H9 (cell line): ENCODE measurements around the gene KLC1. TPM values are rescaled to one million over a fixed set of nuclear protein-coding genes. Genes with fewer than 3 reads are reported as not detected.
A peak's percentile ranks its signal among the peaks of the same experiment; 100 is the strongest.

Source experiments
- DNase-seq: peaks from one replicate; pipeline ENCODE4 v3.0.0-alpha.2; 2017
- H2AFZ ChIP-seq: one replicate; pipeline ENCODE4 v1.6.1; 2013; ENCODE audit warnings: mild to moderate bottlenecking, low read length, control low read depth, moderate library complexity
- H2AK5ac ChIP-seq: 2 replicates; pipeline ENCODE4 v1.6.1; 2013; ENCODE audit warnings: low read length, control low read depth, mixed read lengths; ENCODE audit not compliant: insufficient read length
- H2BK120ac ChIP-seq: one replicate; pipeline ENCODE4 v1.6.1; 2013; ENCODE audit warnings: low read depth, mild to moderate bottlenecking, low read length, control low read depth, inconsistent platforms; ENCODE audit not compliant: poor library complexity, severe bottlenecking
- H2BK12ac ChIP-seq: 2 replicates; pipeline ENCODE4 v1.6.1; 2013; ENCODE audit warnings: low read length, control low read depth, mixed read lengths, low read depth; ENCODE audit not compliant: insufficient read length
- H2BK15ac ChIP-seq: 2 replicates; pipeline ENCODE4 v1.6.1; 2013; ENCODE audit warnings: low read depth, low read length, control low read depth
- H2BK20ac ChIP-seq: one replicate; pipeline ENCODE4 v1.6.1; 2013; ENCODE audit warnings: low read depth, mild to moderate bottlenecking, low read length, control low read depth, inconsistent platforms; ENCODE audit not compliant: poor library complexity, severe bottlenecking
- H2BK5ac ChIP-seq: 2 replicates; pipeline ENCODE4 v1.6.1; 2013; ENCODE audit warnings: low read length, control low read depth, mixed read lengths; ENCODE audit not compliant: insufficient read length
- H3K14ac ChIP-seq: 2 replicates; pipeline ENCODE4 v1.6.1; 2013; ENCODE audit warnings: low read length, control low read depth; ENCODE audit not compliant: insufficient read depth
- H3K18ac ChIP-seq: 2 replicates; pipeline ENCODE4 v1.6.1; 2013; ENCODE audit warnings: low read depth, mild to moderate bottlenecking, mixed read lengths, low read length, control low read depth; ENCODE audit not compliant: insufficient read length
- H3K23ac ChIP-seq: 2 replicates; pipeline ENCODE4 v1.6.1; 2013; ENCODE audit warnings: low read length, control low read depth, mixed read lengths, low read depth; ENCODE audit not compliant: insufficient read length
- H3K23me2 ChIP-seq: 2 replicates; pipeline ENCODE4 v1.6.1; 2013; ENCODE audit warnings: low read depth, mild to moderate bottlenecking, mixed read lengths, low read length, control low read depth; ENCODE audit not compliant: insufficient read length, poor library complexity, severe bottlenecking
- H3K27ac ChIP-seq: 2 replicates; pipeline ENCODE4 v1.5.1; 2013; ENCODE audit warnings: low read length, control low read depth, mixed read lengths, low read depth; ENCODE audit not compliant: insufficient read length
- H3K27me3 ChIP-seq: 2 replicates; pipeline ENCODE4 v1.6.1; 2013; ENCODE audit warnings: low read length, control low read depth, inconsistent platforms; ENCODE audit not compliant: insufficient read depth
- H3K4ac ChIP-seq: 2 replicates; pipeline ENCODE4 v1.6.1; 2013; ENCODE audit warnings: low read depth, mild to moderate bottlenecking, control low read depth, inconsistent platforms, low read length, moderate library complexity
- H3K4me1 ChIP-seq: 2 replicates; pipeline ENCODE4 v1.6.1; 2013; ENCODE audit warnings: low read length, control low read depth, inconsistent platforms; ENCODE audit not compliant: insufficient read depth
- H3K4me2 ChIP-seq: 2 replicates; pipeline ENCODE4 v1.6.1; 2013; ENCODE audit warnings: low read length, control low read depth, mixed read lengths; ENCODE audit not compliant: insufficient read length, insufficient read depth
- H3K56ac ChIP-seq: 2 replicates; pipeline ENCODE4 v1.6.1; 2013; ENCODE audit warnings: low read depth, mild to moderate bottlenecking, mixed read lengths, low read length, control low read depth; ENCODE audit not compliant: insufficient read length
- H3K79me1 ChIP-seq: 2 replicates; pipeline ENCODE4 v1.6.1; 2013; ENCODE audit warnings: low read depth, mild to moderate bottlenecking, moderate library complexity, low read length, control low read depth, inconsistent platforms; ENCODE audit not compliant: insufficient read depth, poor library complexity, severe bottlenecking
- H3K79me2 ChIP-seq: 2 replicates; pipeline ENCODE4 v1.6.1; 2013; ENCODE audit warnings: low read length, control low read depth, inconsistent platforms; ENCODE audit not compliant: insufficient read depth
- H3K9ac ChIP-seq: 2 replicates; pipeline ENCODE4 v1.6.1; 2013; ENCODE audit warnings: low read length, control low read depth, mixed read lengths; ENCODE audit not compliant: insufficient read length; ENCODE audit errors: extremely low read depth
- H3K9me3 ChIP-seq: one replicate; pipeline ENCODE4 v1.6.1; 2013; ENCODE audit warnings: low read depth, low read length, inconsistent platforms; ENCODE audit not compliant: control insufficient read depth
- H3T11ph ChIP-seq: one replicate; pipeline ENCODE4 v1.6.1; 2013; ENCODE audit warnings: mild to moderate bottlenecking, low read length, control low read depth, inconsistent platforms
- H4K20me1 ChIP-seq: one replicate; pipeline ENCODE4 v1.6.1; 2013; ENCODE audit not compliant: control insufficient read depth, insufficient read length, insufficient read depth
- H4K5ac ChIP-seq: 2 replicates; pipeline ENCODE4 v1.6.1; 2013; ENCODE audit warnings: low read depth, mild to moderate bottlenecking, mixed read lengths, low read length, control low read depth; ENCODE audit not compliant: insufficient read length
- H4K8ac ChIP-seq: replicated peaks from 2 replicates; pipeline ENCODE4 v1.6.1; 2013; ENCODE audit warnings: low read length, control low read depth, mixed read lengths, low read depth; ENCODE audit not compliant: insufficient read length
- H4K91ac ChIP-seq: 2 replicates; pipeline ENCODE4 v1.6.1; 2013; ENCODE audit warnings: low read depth, mild to moderate bottlenecking, moderate library complexity, mixed read lengths, low read length, control low read depth; ENCODE audit not compliant: insufficient read length
- H3K27ac Mint-ChIP-seq, 3 experiments: 2 replicates in 2 of 3; 3 replicates in 1 of 3; pipeline ENCODE4 v1.8.0; 2020 to 2021; ENCODE audit warnings: mixed read lengths in 3 of 3, mild to moderate bottlenecking in 1 of 3, moderate library complexity in 1 of 3
- H3K27me3 Mint-ChIP-seq: 2 replicates; pipeline ENCODE4 v1.8.0; 2021; ENCODE audit warnings: low read depth, mild to moderate bottlenecking, moderate library complexity, mixed read lengths
- H3K36me3 Mint-ChIP-seq, 3 experiments: 2 replicates in 2 of 3; 3 replicates in 1 of 3; pipeline ENCODE4 v1.8.0; 2020 to 2021; ENCODE audit warnings: low read depth in 3 of 3, mixed read lengths in 3 of 3; ENCODE audit not compliant: insufficient read depth in 1 of 3
- H3K4me1 Mint-ChIP-seq, 2 experiments: 2 replicates each; pipeline ENCODE4 v1.8.0; 2020; ENCODE audit warnings: mixed read lengths in 2 of 2
- H3K4me3 Mint-ChIP-seq, 2 experiments: 2 replicates in 1 of 2; 3 replicates in 1 of 2; pipeline ENCODE4 v1.8.0; 2020 to 2021; ENCODE audit warnings: mild to moderate bottlenecking in 2 of 2, mixed read lengths in 2 of 2, moderate library complexity in 1 of 2
- H3K9me3 Mint-ChIP-seq, 2 experiments: 2 replicates in 1 of 2; 3 replicates in 1 of 2; pipeline ENCODE4 v1.8.0; 2020; ENCODE audit warnings: mild to moderate bottlenecking in 2 of 2, mixed read lengths in 2 of 2, moderate library complexity in 1 of 2
- WGBS: extraction: QIAGEN DNeasy Blood & Tissue Kit; methylation state at CpG from one replicate; pipeline ENCODE4 v1.1.7; 2013; ENCODE audit warnings: missing lambda C conversion rate, low lambda C conversion rate, mixed read lengths; ENCODE audit not compliant: insufficient read length; ENCODE audit errors: extremely low coverage; 5-methylcytosine and 5-hydroxymethylcytosine counted together
- total RNA-seq: library from RNA; stranded (reverse); gene quantifications from 2 replicates; pipeline ENCODE4 v1.2.1, GENCODE V29; 2021
- TF ChIP-seq, protein P1 (sequence below): fragments of 200-600 bp; sonication (generic); conservative IDR thresholded peaks from 3 replicates; pipeline ENCODE4 v1.8.0; 2021; ENCODE audit warnings: antibody characterized with exemption, mild to moderate bottlenecking

Gene KLC1
- total RNA-seq, 1 experiment from 2014 or later: 143 TPM

DNA sequence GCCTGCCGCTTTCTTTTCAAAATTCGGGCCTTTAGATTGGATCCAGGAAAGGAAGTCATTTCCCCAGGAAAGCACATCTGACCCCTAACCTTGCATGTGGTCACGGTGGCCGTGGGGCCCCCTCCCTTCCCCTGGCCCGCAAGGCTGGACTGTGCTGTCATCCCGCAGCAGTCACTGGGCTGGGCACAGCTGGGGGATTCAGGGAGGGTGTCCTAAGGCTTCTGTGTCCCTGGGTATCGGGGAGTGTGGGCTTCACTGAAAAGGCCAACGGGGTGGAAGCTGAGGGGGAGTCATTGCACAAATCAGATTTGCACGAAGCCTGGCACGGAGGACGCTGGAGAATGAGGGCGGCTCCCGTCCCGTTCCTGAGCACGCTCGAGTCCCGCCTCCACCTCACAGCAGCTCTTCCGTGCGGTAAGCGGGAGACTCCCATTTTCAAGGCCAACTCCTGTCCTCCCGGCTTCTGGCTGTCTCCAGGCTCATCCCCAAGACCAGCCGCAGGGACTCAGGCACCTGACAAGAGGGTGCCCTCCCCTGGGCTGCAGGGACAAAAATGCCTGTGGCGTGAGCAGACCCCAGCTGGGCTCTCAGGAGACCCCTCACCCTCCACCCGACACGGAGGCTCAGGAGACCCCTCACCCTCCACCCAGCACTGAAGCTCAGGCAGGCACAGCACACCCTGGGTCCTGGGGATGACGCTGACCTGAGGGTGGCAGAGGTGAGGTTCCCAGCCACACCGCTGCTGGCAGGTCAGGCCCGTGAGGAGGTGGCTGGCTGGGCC lies 76.7 kb downstream of the KLC1 start:
- Histone ChIP-seq H3K23ac (no peak overlapping the region), H3K4ac (no peak overlapping the region), H3K9ac (no peak overlapping the region), H3K4me2 (no peak overlapping the region), H3K27ac (no peak overlapping the region), H3K79me2 (no peaks in the 10 kb centered on the region), H4K20me1 (no peaks in the 10 kb centered on the region), H2BK15ac (no peak overlapping the region), H2BK120ac (no peak overlapping the region), H2BK12ac (no peak overlapping the region), H3K14ac (no peak overlapping the region), H3T11ph (no peak overlapping the region), H2BK5ac (no peak overlapping the region), H3K23me2 (no peaks in the 10 kb centered on the region), H3K4me1 (no peaks in the 10 kb centered on the region; the same call in 1 of the 2 replicates), H3K18ac (no peak overlapping the region), H4K5ac (no peak overlapping the region), H2BK20ac (no peak overlapping the region), H4K8ac (no peak overlapping the region), H3K56ac (no peak overlapping the region), H2AK5ac (no peak overlapping the region), H4K91ac (no peak overlapping the region), H3K79me1 (no peaks in the 10 kb centered on the region), H3K27me3 (no peaks in the 10 kb centered on the region), H2AFZ (no peak overlapping the region), H3K9me3 (no peaks in the 10 kb centered on the region)
- Mint-ChIP-seq H3K27ac (no peak overlapping the region; a peak in 1 of 7 replicates), H3K27me3 (no peaks in the 10 kb centered on the region; the same call in 1 of the 2 replicates), H3K9me3 (no peaks in the 10 kb centered on the region; a peak in 2 of 5 replicates), H3K4me1 (peaks cover 1 to 7% of the 10 kb centered on the region in 2 experiments), H3K4me3 (no peak overlapping the region), H3K36me3 (peaks cover 33 to 62% (median 59%) of the 10 kb centered on the region in 3 experiments; a peak in 6 of 7 replicates)
- TF ChIP-seq, protein P1, sequence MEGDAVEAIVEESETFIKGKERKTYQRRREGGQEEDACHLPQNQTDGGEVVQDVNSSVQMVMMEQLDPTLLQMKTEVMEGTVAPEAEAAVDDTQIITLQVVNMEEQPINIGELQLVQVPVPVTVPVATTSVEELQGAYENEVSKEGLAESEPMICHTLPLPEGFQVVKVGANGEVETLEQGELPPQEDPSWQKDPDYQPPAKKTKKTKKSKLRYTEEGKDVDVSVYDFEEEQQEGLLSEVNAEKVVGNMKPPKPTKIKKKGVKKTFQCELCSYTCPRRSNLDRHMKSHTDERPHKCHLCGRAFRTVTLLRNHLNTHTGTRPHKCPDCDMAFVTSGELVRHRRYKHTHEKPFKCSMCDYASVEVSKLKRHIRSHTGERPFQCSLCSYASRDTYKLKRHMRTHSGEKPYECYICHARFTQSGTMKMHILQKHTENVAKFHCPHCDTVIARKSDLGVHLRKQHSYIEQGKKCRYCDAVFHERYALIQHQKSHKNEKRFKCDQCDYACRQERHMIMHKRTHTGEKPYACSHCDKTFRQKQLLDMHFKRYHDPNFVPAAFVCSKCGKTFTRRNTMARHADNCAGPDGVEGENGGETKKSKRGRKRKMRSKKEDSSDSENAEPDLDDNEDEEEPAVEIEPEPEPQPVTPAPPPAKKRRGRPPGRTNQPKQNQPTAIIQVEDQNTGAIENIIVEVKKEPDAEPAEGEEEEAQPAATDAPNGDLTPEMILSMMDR: no peak
- DNase-seq: peak; percentile 32
- WGBS: no CpG with 5 or more reads among the region's 28 CpGs
